ENCODE measurements around the gene DDIAS.

Gene DDIAS

DNA sequence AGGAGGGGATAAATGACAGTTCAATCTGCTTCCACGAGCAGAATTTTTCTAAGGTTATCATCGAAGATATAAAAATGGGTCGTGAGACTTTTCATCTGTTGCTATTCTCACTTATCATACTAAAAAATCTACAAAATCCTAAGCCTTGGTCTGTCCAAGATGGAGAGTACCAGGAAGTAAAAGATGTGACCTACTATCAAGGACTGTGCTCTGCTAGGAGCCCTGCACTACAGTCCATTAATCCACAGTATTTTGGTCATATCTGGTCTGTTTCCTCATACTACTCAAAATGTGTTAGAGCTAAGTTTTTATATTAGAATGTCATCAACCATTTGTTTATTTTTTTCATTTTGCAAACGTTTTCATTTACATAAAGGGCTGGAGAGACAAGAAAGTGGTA, 79.4 kb downstream of the DDIAS start:
- TF ChIP-seq, protein P1, sequence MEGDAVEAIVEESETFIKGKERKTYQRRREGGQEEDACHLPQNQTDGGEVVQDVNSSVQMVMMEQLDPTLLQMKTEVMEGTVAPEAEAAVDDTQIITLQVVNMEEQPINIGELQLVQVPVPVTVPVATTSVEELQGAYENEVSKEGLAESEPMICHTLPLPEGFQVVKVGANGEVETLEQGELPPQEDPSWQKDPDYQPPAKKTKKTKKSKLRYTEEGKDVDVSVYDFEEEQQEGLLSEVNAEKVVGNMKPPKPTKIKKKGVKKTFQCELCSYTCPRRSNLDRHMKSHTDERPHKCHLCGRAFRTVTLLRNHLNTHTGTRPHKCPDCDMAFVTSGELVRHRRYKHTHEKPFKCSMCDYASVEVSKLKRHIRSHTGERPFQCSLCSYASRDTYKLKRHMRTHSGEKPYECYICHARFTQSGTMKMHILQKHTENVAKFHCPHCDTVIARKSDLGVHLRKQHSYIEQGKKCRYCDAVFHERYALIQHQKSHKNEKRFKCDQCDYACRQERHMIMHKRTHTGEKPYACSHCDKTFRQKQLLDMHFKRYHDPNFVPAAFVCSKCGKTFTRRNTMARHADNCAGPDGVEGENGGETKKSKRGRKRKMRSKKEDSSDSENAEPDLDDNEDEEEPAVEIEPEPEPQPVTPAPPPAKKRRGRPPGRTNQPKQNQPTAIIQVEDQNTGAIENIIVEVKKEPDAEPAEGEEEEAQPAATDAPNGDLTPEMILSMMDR (IDR thresholded peaks at IDR 0.05; ENCODE audit: low read depth, low read length, missing control alignments) = no peak
- H3K4me3 ChIP-seq (ENCODE audit: low read depth, low read length) = no peak overlapping the region
- no peak for DNase-seq (ENCODE audit: low read depth)

DNA sequence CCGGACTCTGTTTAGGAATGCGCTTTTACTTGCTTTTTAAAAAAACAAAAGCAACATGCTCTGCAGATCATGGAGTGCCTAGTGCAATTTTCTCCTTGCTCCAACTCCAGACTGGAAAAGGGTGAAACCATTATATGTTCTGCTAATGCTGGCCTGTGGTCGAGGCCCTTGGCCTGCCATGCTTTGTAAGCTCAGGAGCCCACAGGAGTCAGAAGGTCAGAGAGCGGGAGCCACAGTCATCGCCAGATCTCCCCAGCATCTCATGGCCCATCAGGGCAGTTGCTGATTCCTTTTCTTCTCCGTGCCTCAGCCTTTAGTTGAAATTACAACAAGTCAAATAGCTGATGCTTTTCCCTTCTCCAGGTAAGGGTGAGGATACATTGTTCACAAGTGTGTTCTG, 80.3 kb downstream of the DDIAS start:
- no peak overlapping the region for H3K4me3 ChIP-seq (ENCODE audit: low read depth, low read length)
- no peak for DNase-seq (ENCODE audit: low read depth)
- TF ChIP-seq, protein P1 (IDR thresholded peaks at IDR 0.05; ENCODE audit: low read depth, low read length, missing control alignments) = no peak
